ENCODE results near the gene CDIP1.

The CDIP1 gene

GRCh38 chr16:4507588-4508345 is 30.8 kb downstream of the CDIP1 start:
- Histone ChIP-seq H3K27me3 (ENCODE audit: insufficient read depth, poor library complexity, severe bottlenecking) (no peaks in the 10 kb centered on the region), H3K27ac (replicated peaks) (no peak overlapping the region), H3K4me3 (replicated peaks; ENCODE audit: insufficient read depth, low read length) (no peak overlapping the region)
- TF ChIP-seq, protein P1, sequence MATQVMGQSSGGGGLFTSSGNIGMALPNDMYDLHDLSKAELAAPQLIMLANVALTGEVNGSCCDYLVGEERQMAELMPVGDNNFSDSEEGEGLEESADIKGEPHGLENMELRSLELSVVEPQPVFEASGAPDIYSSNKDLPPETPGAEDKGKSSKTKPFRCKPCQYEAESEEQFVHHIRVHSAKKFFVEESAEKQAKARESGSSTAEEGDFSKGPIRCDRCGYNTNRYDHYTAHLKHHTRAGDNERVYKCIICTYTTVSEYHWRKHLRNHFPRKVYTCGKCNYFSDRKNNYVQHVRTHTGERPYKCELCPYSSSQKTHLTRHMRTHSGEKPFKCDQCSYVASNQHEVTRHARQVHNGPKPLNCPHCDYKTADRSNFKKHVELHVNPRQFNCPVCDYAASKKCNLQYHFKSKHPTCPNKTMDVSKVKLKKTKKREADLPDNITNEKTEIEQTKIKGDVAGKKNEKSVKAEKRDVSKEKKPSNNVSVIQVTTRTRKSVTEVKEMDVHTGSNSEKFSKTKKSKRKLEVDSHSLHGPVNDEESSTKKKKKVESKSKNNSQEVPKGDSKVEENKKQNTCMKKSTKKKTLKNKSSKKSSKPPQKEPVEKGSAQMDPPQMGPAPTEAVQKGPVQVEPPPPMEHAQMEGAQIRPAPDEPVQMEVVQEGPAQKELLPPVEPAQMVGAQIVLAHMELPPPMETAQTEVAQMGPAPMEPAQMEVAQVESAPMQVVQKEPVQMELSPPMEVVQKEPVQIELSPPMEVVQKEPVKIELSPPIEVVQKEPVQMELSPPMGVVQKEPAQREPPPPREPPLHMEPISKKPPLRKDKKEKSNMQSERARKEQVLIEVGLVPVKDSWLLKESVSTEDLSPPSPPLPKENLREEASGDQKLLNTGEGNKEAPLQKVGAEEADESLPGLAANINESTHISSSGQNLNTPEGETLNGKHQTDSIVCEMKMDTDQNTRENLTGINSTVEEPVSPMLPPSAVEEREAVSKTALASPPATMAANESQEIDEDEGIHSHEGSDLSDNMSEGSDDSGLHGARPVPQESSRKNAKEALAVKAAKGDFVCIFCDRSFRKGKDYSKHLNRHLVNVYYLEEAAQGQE (IDR thresholded peaks at IDR 0.05; ENCODE audit: insufficient replicate concordance, low read depth): no peak
- no peak for TF ChIP-seq GABPA (IDR thresholded peaks at IDR 0.05; ENCODE audit: low read depth)
- DNase-seq (ENCODE audit: low read depth in 1 of 2, low spot score in 1 of 2): no peak

DNA sequence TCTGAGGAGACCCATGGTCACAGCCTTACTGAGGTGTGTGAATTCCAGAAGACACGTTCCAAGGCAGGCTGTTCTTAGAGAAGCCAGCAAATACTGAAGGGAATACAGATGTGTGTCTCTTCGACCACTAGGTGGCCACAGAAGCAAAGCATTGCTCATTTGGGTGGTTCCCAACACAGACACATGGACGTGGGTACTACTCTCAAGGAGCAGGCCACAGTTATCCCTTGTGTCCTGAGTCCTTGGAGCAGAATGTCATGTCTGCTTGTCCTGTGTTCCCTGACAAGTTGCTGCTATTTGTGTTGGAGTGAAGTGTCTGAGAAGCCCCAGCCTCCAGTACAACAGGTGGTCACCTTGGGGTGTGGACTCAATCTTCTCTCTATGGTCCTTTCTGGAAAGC is 32.1 kb downstream of the CDIP1 start:
- peak overlapping the region; percentile 86 for H3K27ac ChIP-seq (replicated peaks)
- TF ChIP-seq CTCF (IDR thresholded peaks at IDR 0.05; ENCODE audit: insufficient read depth, low read length) (peak; percentile 88), POLR2AphosphoS5 (IDR thresholded peaks at IDR 0.05; ENCODE audit: low read depth) (no peak)
- TF ChIP-seq, protein P1 (IDR thresholded peaks at IDR 0.05; ENCODE audit: insufficient replicate concordance, low read depth): no peak
- DNase-seq (ENCODE audit: low read depth in 1 of 2, low spot score in 1 of 2): peak; percentile 39 to 83

DNA sequence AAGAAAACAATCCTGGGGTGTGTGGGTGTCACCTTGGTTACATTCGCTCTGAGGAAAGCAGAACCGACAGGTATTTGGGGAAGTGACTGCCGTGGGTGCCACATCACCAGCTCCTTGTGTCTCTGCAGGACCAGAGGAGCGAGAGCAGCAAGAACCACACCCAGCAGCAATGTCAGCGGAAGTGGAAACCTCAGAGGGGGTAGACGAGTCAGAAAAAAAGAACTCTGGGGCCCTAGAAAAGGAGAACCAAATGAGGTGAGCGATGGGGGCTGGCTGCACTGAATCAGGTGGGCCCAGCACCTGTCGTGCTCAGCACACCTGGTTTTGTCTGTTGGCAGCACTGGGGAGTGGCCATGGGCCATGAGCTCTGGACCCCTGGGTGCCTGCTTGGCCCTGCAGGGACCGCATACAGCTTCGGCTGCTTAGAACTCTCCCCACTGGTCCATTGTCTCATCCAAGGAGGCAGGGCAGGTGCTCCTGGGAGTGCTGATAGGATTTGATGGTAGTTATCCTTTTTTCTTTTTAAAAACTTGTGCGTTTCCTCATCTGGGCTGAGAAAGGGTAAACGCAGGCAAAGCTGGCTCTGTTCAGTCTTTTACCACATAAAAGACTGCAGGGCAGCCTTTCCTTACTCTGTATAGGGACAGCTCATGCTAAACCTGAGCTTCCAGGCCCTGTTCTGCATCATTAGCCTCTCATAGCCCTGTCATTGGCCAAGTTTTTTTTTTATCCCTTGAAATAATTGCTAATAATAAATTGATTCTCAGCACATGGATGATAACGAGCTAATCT is 33.0 kb downstream of the CDIP1 start:
- TF ChIP-seq, protein P1 (IDR thresholded peaks at IDR 0.05; ENCODE audit: insufficient replicate concordance, low read depth): no peak
- TF ChIP-seq POLR2AphosphoS5 (IDR thresholded peaks at IDR 0.05; ENCODE audit: low read depth) (peak; percentile 42; the same call in 1 of the 2 replicates), CTCF (IDR thresholded peaks at IDR 0.05; ENCODE audit: insufficient read depth, low read length) (no peak), SPI1 (IDR thresholded peaks at IDR 0.05; ENCODE audit: borderline replicate concordance, low read depth) (peak; percentile 99), GABPA (IDR thresholded peaks at IDR 0.05; ENCODE audit: low read depth) (no peak)
- H3K27ac ChIP-seq (replicated peaks): peak overlapping the region; percentile 86
- peak in 1 of 2 experiments; percentile 98 for DNase-seq (ENCODE audit: low read depth in 1 of 2, low spot score in 1 of 2)
- no peaks in the 10 kb centered on the region for H3K27me3 ChIP-seq (ENCODE audit: insufficient read depth, poor library complexity, severe bottlenecking)
- no peak overlapping the region for H3K4me3 ChIP-seq (replicated peaks; ENCODE audit: insufficient read depth, low read length)

More for the DNA sequence above, 32.1 kb downstream of the CDIP1 start:
- no peaks in the 10 kb centered on the region for H3K27me3 ChIP-seq (ENCODE audit: insufficient read depth, poor library complexity, severe bottlenecking)
- H3K4me3 ChIP-seq (replicated peaks; ENCODE audit: insufficient read depth, low read length): no peak overlapping the region

Measured in HL-60 (cell line).